ENCODE data around the gene CDK5.

CDK5 gene

GRCh38 chr7:151062399-151063211, 4.9 kb upstream of the CDK5 start:
- no peak overlapping the region for H2AFZ ChIP-seq (ENCODE audit: low read depth, low read length)
- H3K9me3 ChIP-seq (ENCODE audit: low read length) = no peaks in the 10 kb centered on the region
- no peak overlapping the region for H3K4me3 ChIP-seq (ENCODE audit: low read length)
- H3K4me1 ChIP-seq (ENCODE audit: insufficient read depth, low read length) = peaks cover 23% of the 10 kb centered on the region
- no peaks in the 10 kb centered on the region for H3K27me3 ChIP-seq (ENCODE audit: insufficient read depth, low read length)
- peaks cover 32% of the 10 kb centered on the region for H3K36me3 ChIP-seq (ENCODE audit: insufficient read depth, low read length)

- Histone ChIP-seq H3K4me1 (ENCODE audit: insufficient read depth, low read length) (peaks cover 25% of the 10 kb centered on the region), H3K9me3 (ENCODE audit: low read length) (no peaks in the 10 kb centered on the region), H3K27me3 (ENCODE audit: insufficient read depth, low read length) (no peaks in the 10 kb centered on the region), H3K36me3 (ENCODE audit: insufficient read depth, low read length) (peaks cover 27% of the 10 kb centered on the region), H2AFZ (ENCODE audit: low read depth, low read length) (no peak overlapping the region), H3K4me3 (ENCODE audit: low read length) (no peak overlapping the region)
Observed at GRCh38 chr7:151062111-151062398, 4.4 kb upstream of the CDK5 start.

GRCh38 chr7:151061213-151062110, 3.8 kb upstream of the CDK5 start:
- Histone ChIP-seq H2AFZ (ENCODE audit: low read depth, low read length) (no peak overlapping the region), H3K4me3 (ENCODE audit: low read length) (no peak overlapping the region), H3K4me1 (ENCODE audit: insufficient read depth, low read length) (peaks cover 29% of the 10 kb centered on the region), H3K9me3 (ENCODE audit: low read length) (no peaks in the 10 kb centered on the region), H3K27me3 (ENCODE audit: insufficient read depth, low read length) (no peaks in the 10 kb centered on the region), H3K36me3 (ENCODE audit: insufficient read depth, low read length) (peaks cover 21% of the 10 kb centered on the region)

GRCh38 chr7:151060416-151061212, 2.9 kb upstream of the CDK5 start:
- peaks cover 29% of the 10 kb centered on the region for H3K4me1 ChIP-seq (ENCODE audit: insufficient read depth, low read length)
- no peaks in the 10 kb centered on the region for H3K27me3 ChIP-seq (ENCODE audit: insufficient read depth, low read length)
- H3K4me3 ChIP-seq (ENCODE audit: low read length) = peak overlapping the region; percentile 79
- H3K9me3 ChIP-seq (ENCODE audit: low read length) = no peaks in the 10 kb centered on the region
- peak overlapping the region; percentile 35 for H2AFZ ChIP-seq (ENCODE audit: low read depth, low read length)
- peaks cover 13% of the 10 kb centered on the region for H3K36me3 ChIP-seq (ENCODE audit: insufficient read depth, low read length)

- Histone ChIP-seq H3K4me1 (ENCODE audit: insufficient read depth, low read length) (peaks cover 29% of the 10 kb centered on the region), H3K9me3 (ENCODE audit: low read length) (no peaks in the 10 kb centered on the region), H3K36me3 (ENCODE audit: insufficient read depth, low read length) (peaks cover 8% of the 10 kb centered on the region), H3K27me3 (ENCODE audit: insufficient read depth, low read length) (no peaks in the 10 kb centered on the region), H3K4me3 (ENCODE audit: low read length) (peak overlapping the region; percentile 79), H2AFZ (ENCODE audit: low read depth, low read length) (peak overlapping the region; percentile 35)
Observed at GRCh38 chr7:151060113-151060415, 2.4 kb upstream of the CDK5 start.

- H2AFZ ChIP-seq (ENCODE audit: low read depth, low read length) = peak within 1 kb of the TSS; percentile 35
- H3K4me1 ChIP-seq (ENCODE audit: insufficient read depth, low read length) = peaks cover 29% of the 10 kb centered on the region
- no peaks in the 10 kb centered on the region for H3K9me3 ChIP-seq (ENCODE audit: low read length)
- peak within 1 kb of the TSS; percentile 79 for H3K4me3 ChIP-seq (ENCODE audit: low read length)
- peaks cover 3% of the 10 kb centered on the region for H3K36me3 ChIP-seq (ENCODE audit: insufficient read depth, low read length)
- no peaks in the 10 kb centered on the region for H3K27me3 ChIP-seq (ENCODE audit: insufficient read depth, low read length)
Observed at GRCh38 chr7:151059367-151060112, 1.8 kb upstream of the CDK5 start, which contains the start of gene SLC4A2. TSS of gene SLC4A2 (plus strand) at chr7:151059589. CDS start at chr7:151061988, 2,399 bp downstream.

GRCh38 chr7:151058781-151059366, 1.2 kb upstream of the CDK5 start:
- H3K4me3 ChIP-seq (ENCODE audit: low read length) = peak overlapping the region; percentile 79

GRCh38 chr7:151057989-151058780, 488 bp upstream of the CDK5 start:
- Histone ChIP-seq H3K9me3 (ENCODE audit: low read length) (no peaks in the 10 kb centered on the region), H3K36me3 (ENCODE audit: insufficient read depth, low read length) (peaks cover 2% of the 10 kb centered on the region), H3K4me1 (ENCODE audit: insufficient read depth, low read length) (peaks cover 29% of the 10 kb centered on the region), H2AFZ (ENCODE audit: low read depth, low read length) (peak overlapping the region; percentile 11), H3K27me3 (ENCODE audit: insufficient read depth, low read length) (no peaks in the 10 kb centered on the region), H3K4me3 (ENCODE audit: low read length) (peak overlapping the region; percentile 79)

More at GRCh38 chr7:151058781-151059366, 1.2 kb upstream of the CDK5 start:
- H3K36me3 ChIP-seq (ENCODE audit: insufficient read depth, low read length) = no peaks in the 10 kb centered on the region
- H3K27me3 ChIP-seq (ENCODE audit: insufficient read depth, low read length) = no peaks in the 10 kb centered on the region
- peak overlapping the region; percentile 35 for H2AFZ ChIP-seq (ENCODE audit: low read depth, low read length)
- H3K9me3 ChIP-seq (ENCODE audit: low read length) = no peaks in the 10 kb centered on the region
- peaks cover 29% of the 10 kb centered on the region for H3K4me1 ChIP-seq (ENCODE audit: insufficient read depth, low read length)

GRCh38 chr7:151056666-151057505, 811 bp downstream of the CDK5 start:
- Histone ChIP-seq H3K9me3 (ENCODE audit: low read length) (no peaks in the 10 kb centered on the region), H3K4me1 (ENCODE audit: insufficient read depth, low read length) (peaks cover 29% of the 10 kb centered on the region), H3K27me3 (ENCODE audit: insufficient read depth, low read length) (no peaks in the 10 kb centered on the region), H2AFZ (ENCODE audit: low read depth, low read length) (no peak overlapping the region), H3K4me3 (ENCODE audit: low read length) (peak overlapping the region; percentile 79), H3K36me3 (ENCODE audit: insufficient read depth, low read length) (peaks cover 2% of the 10 kb centered on the region)

GRCh38 chr7:151056283-151056665, 1.4 kb downstream of the CDK5 start:
- no peaks in the 10 kb centered on the region for H3K27me3 ChIP-seq (ENCODE audit: insufficient read depth, low read length)
- no peak overlapping the region for H2AFZ ChIP-seq (ENCODE audit: low read depth, low read length)
- H3K36me3 ChIP-seq (ENCODE audit: insufficient read depth, low read length) = peaks cover 2% of the 10 kb centered on the region
- no peak overlapping the region for H3K4me3 ChIP-seq (ENCODE audit: low read length)
- peaks cover 26% of the 10 kb centered on the region for H3K4me1 ChIP-seq (ENCODE audit: insufficient read depth, low read length)
- H3K9me3 ChIP-seq (ENCODE audit: low read length) = no peaks in the 10 kb centered on the region

GRCh38 chr7:151053751-151054150, 3.9 kb downstream of the CDK5 start:
- H2AFZ ChIP-seq (ENCODE audit: low read depth, low read length) = no peak overlapping the region
- peaks cover 11% of the 10 kb centered on the region for H3K4me1 ChIP-seq (ENCODE audit: insufficient read depth, low read length)
- H3K4me3 ChIP-seq (ENCODE audit: low read length) = no peak overlapping the region

More at GRCh38 chr7:151053751-151054150, 3.9 kb downstream of the CDK5 start:
- Histone ChIP-seq H3K36me3 (ENCODE audit: insufficient read depth, low read length) (peaks cover 2% of the 10 kb centered on the region), H3K9me3 (ENCODE audit: low read length) (no peaks in the 10 kb centered on the region), H3K27me3 (ENCODE audit: insufficient read depth, low read length) (no peaks in the 10 kb centered on the region)

All from neuron (in vitro differentiated cells).